Epithelial cell of proximal tubule (primary cell): Measurements from ENCODE around the gene AKAP6. TPM values are rescaled to one million over a fixed set of nuclear protein-coding genes. Genes with fewer than 3 reads are reported as not detected.

ENCODE experiments used
- DNase-seq: peaks from one replicate; pipeline ENCODE4 v3.0.0-alpha.2; 2011; ENCODE audit warnings: low read depth
- H3K4me3 ChIP-seq: 2 replicates; pipeline ENCODE4 v1.5.1; 2011; ENCODE audit warnings: low read depth, mild to moderate bottlenecking, low read length
- total RNA-seq: library from RNA; depleted of rRNA; stranded (reverse); fragments of >200 nt; gene quantifications from 2 replicates; pipeline ENCODE4 v1.2.3, GENCODE V29; 2015
- TF ChIP-seq, protein P1 (sequence below): conservative IDR thresholded peaks from 2 replicates; pipeline ENCODE4 v1.5.1; 2012; ENCODE audit warnings: low read depth, mild to moderate bottlenecking, low read length

The AKAP6 gene
- total RNA-seq, 1 donor from 2014 or later: 4.6 TPM

GRCh38 chr14:32413967-32414640 is 85.0 kb downstream of the AKAP6 start:
- DNase-seq: no peak
- no peak overlapping the region for H3K4me3 ChIP-seq
- TF ChIP-seq, protein P1, sequence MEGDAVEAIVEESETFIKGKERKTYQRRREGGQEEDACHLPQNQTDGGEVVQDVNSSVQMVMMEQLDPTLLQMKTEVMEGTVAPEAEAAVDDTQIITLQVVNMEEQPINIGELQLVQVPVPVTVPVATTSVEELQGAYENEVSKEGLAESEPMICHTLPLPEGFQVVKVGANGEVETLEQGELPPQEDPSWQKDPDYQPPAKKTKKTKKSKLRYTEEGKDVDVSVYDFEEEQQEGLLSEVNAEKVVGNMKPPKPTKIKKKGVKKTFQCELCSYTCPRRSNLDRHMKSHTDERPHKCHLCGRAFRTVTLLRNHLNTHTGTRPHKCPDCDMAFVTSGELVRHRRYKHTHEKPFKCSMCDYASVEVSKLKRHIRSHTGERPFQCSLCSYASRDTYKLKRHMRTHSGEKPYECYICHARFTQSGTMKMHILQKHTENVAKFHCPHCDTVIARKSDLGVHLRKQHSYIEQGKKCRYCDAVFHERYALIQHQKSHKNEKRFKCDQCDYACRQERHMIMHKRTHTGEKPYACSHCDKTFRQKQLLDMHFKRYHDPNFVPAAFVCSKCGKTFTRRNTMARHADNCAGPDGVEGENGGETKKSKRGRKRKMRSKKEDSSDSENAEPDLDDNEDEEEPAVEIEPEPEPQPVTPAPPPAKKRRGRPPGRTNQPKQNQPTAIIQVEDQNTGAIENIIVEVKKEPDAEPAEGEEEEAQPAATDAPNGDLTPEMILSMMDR: no peak

DNA sequence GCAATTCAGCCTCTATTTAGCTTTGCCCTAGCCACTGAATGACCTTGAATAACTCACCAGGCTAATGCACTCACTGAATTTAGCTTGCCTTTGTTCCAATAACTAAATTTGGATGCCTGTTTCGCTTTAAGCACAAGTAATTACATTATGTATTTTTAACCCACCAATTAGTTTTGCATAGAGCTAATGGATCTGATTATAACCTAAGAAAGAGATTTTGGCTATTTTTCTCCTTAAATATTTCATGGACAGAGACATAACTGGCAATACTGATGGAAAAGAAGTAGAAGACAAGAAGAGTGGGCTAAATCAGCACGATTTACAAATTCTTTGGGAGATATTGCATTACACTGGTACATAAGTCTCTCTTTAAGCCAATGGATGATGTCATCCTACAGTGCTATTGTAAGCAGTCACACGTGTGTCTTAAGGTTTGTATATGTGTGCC is 85.7 kb downstream of the AKAP6 start:
- no peak overlapping the region for H3K4me3 ChIP-seq
- TF ChIP-seq, protein P1: no peak
- DNase-seq: no peak

DNA sequence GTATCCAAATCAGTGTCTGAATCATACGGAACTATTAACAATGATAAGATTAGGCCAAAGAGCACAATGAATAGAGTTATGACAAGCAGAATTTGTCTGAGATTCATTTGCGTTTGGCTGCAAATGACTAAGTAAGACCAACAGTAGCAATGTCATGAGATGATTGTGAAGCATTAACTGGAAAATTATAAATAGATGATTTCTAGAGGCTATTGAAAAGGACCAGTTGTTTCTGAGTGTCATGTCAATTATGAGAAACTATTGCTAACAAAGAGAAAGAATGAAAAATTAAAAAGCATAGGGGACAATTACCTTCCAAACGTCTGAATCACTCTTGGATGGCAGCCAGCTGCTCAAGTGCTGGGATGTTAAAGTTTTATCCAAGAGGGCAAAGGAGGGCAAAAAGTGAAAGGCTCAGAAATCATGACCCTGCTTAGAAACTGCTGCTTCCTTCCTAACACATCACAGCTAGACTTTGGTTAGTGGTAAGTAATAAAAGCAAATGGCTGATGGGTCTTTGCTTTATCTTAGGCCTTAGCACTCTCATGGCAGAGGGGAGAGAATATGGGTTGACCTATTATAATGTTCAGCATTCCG is 89.0 kb downstream of the AKAP6 start:
- H3K4me3 ChIP-seq: no peak overlapping the region
- peak; percentile 83 for DNase-seq
- TF ChIP-seq, protein P1: no peak

- TF ChIP-seq, protein P1: no peak
- no peak overlapping the region for H3K4me3 ChIP-seq
- no peak for DNase-seq
These were observed 90.3 kb downstream of the AKAP6 start for GRCh38 chr14:32419429-32419828.

GRCh38 chr14:32421781-32422180 is 92.7 kb downstream of the AKAP6 start:
- H3K4me3 ChIP-seq: no peak overlapping the region
- DNase-seq: no peak
- TF ChIP-seq, protein P1: no peak

- TF ChIP-seq, protein P1: no peak
- no peak for DNase-seq
- H3K4me3 ChIP-seq: no peak overlapping the region
These were observed 93.3 kb downstream of the AKAP6 start for GRCh38 chr14:32422440-32422839.

DNA sequence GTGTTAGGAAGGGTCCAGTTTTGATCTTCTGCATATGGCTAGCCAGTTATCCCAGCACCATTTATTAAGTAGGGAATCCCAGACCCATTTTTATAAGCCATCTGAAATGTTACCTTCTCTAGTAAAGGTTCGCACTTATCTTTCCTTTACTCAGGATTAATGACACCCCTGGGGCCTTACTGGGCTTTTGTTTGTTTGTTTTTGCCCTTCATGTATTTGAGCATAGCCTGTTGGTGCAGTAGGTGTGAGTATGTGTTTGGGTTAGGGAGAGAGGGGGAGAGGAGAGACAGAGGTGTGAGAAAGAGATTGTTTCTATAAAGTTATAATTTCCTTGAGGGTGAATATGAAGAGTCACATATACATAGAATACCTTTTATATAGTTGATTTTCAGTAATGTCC is 96.9 kb downstream of the AKAP6 start:
- DNase-seq: no peak
- H3K4me3 ChIP-seq: no peak overlapping the region
- TF ChIP-seq, protein P1: no peak
